K562 (cell line): ENCODE data around the gene ABCC11. TPM values are rescaled to one million over a fixed set of nuclear protein-coding genes. Genes with fewer than 3 reads are reported as not detected.

ENCODE experiments used
- ARID1B ChIP-seq: fragments of 450-650 bp; IDR thresholded peaks from 2 replicates; pipeline ENCODE4 v1.6.1; 2016; ENCODE audit warnings: antibody characterized with exemption, mild to moderate bottlenecking, inconsistent platforms
- ETS2 ChIP-seq: IDR thresholded peaks from 2 replicates; pipeline ENCODE4 v1.6.1; 2016; ENCODE audit warnings: borderline replicate concordance, missing genetic modification characterization, mild to moderate bottlenecking, moderate library complexity, missing compliant biosample characterization; ENCODE audit not compliant: poor library complexity, severe bottlenecking
- MAFK ChIP-seq: IDR thresholded peaks from 2 replicates; pipeline ENCODE4 v1.6.1; 2011; ENCODE audit warnings: low read length, improper control_type of control experiment
- MGA ChIP-seq: fragments of 450-650 bp; IDR thresholded peaks from 2 replicates; pipeline ENCODE4 v1.6.1; 2016; ENCODE audit warnings: mild to moderate bottlenecking, moderate library complexity
- PCBP1 ChIP-seq: fragments of 200-400 bp; formaldehyde crosslinking; IDR thresholded peaks from 2 replicates; pipeline ENCODE4 v1.6.1; 2018; ENCODE audit warnings: mild to moderate bottlenecking, low read depth, low read length; ENCODE audit not compliant: poor library complexity, severe bottlenecking
- TRIM24 ChIP-seq, 2 experiments: fragments of 450-650 bp; IDR thresholded peaks; 2 replicates each; pipeline ENCODE4 v1.6.1; 2016
- ZFP36 ChIP-seq: fragments of 150-350 bp; IDR thresholded peaks from 2 replicates; pipeline ENCODE4 v1.6.1; 2018; ENCODE audit warnings: low read length, low read depth; ENCODE audit not compliant: partially characterized antibody
- ZNF23 ChIP-seq: fragments of 250-450 bp; sonication (Bioruptor Pico); IDR thresholded peaks from 2 replicates; pipeline ENCODE4 v1.4.0; 2020; ENCODE audit warnings: mild to moderate bottlenecking
- ZNF316 ChIP-seq: fragments of 450-650 bp; IDR thresholded peaks from 2 replicates; pipeline ENCODE4 v1.6.1; 2016
- polyA plus RNA-seq, 8 experiments: library from polyadenylated mRNA; depleted of rRNA in 4 of 8; stranded (reverse) in 5 of 8; unstranded in 3 of 8; fragments of >200 nt; fragmentation: Nextera tagmentation in 2 of 8; fragmentation: Illumina TruSeq in 1 of 8; extraction: Ambion mirVana in 2 of 8; extraction: Trizol in 1 of 8; gene quantifications; 2 replicates each; pipeline versions ENCODE4 v1.2.1 to v1.2.3, GENCODE V29; 2011 to 2014; ENCODE audit warnings: inconsistent platforms in 1 of 8, missing spikeins in 1 of 8
- total RNA-seq, 7 experiments: library from RNA; depleted of rRNA in 6 of 7; stranded (reverse); fragments of >200 nt in 6 of 7; fragmentation: Illumina TruSeq in 2 of 7; extraction: Trizol in 2 of 7; gene quantifications; 2 replicates each; pipeline versions ENCODE4 v1.2.1 to v1.2.3, GENCODE V29; 2011 to 2021; ENCODE audit warnings: low replicate concordance in 1 of 7

The ABCC11 gene
- total and polyA plus RNA-seq, 9 of the 15 experiments (the other 6 are each of a cell fraction or from before 2014, with no cell fraction given) = 0.04 to 0.14 (median 0.04) TPM; not detected in 6

- TF ChIP-seq ZNF23 (CRISPR knock-in tag) (no peak), ZNF316 (no peak), TRIM24 (IDR thresholded peaks at IDR 0.05) (no peak), ETS2 (tag) (no peak), MGA (no peak), ARID1B (no peak), PCBP1 (no peak), ZFP36 (no peak), MAFK (no peak)
These were observed 21.9 kb downstream of the ABCC11 start (continued) for GRCh38 chr16:48225456-48225855.
